Measurements from ENCODE around the gene GSTM2.

Gene GSTM2

GRCh38 chr1:109630081-109630897 lies 37.6 kb upstream of the GSTM2 start:
- no peak for DNase-seq

- DNase-seq: no peak
These were observed 36.9 kb upstream of the GSTM2 start for GRCh38 chr1:109630898-109631512.

- DNase-seq: no peak
These were observed 36.0 kb upstream of the GSTM2 start for GRCh38 chr1:109631513-109632505.

- peak; percentile 70 for DNase-seq
These were observed 35.0 kb upstream of the GSTM2 start for GRCh38 chr1:109632671-109633346.

GRCh38 chr1:109634292-109634691 lies 33.6 kb upstream of the GSTM2 start:
- DNase-seq: no peak

- DNase-seq: no peak
These were observed 32.8 kb upstream of the GSTM2 start for GRCh38 chr1:109634771-109635750.

GRCh38 chr1:109635862-109636200 lies 32.0 kb upstream of the GSTM2 start:
- DNase-seq: no peak

- no peak for DNase-seq
These were observed 31.5 kb upstream of the GSTM2 start for GRCh38 chr1:109636201-109636952.

- DNase-seq: no peak
These were observed 30.4 kb upstream of the GSTM2 start for GRCh38 chr1:109637446-109637845.

- no peak for DNase-seq
These were observed 28.6 kb upstream of the GSTM2 start for GRCh38 chr1:109639063-109639840.

GRCh38 chr1:109639841-109640184 lies 28.0 kb upstream of the GSTM2 start:
- DNase-seq: no peak

GRCh38 chr1:109640285-109640865 lies 27.5 kb upstream of the GSTM2 start:
- no peak for DNase-seq

- DNase-seq: no peak
These were observed 26.6 kb upstream of the GSTM2 start for GRCh38 chr1:109641078-109641740.

- DNase-seq: no peak
These were observed 26.0 kb upstream of the GSTM2 start for GRCh38 chr1:109641861-109642260.

- no peak for DNase-seq
These were observed 25.2 kb upstream of the GSTM2 start for GRCh38 chr1:109642626-109643025.

GRCh38 chr1:109643385-109644230 lies 24.2 kb upstream of the GSTM2 start:
- DNase-seq: no peak

GRCh38 chr1:109644670-109645069 lies 23.2 kb upstream of the GSTM2 start:
- DNase-seq: no peak

GRCh38 chr1:109649491-109649914 lies 18.4 kb upstream of the GSTM2 start:
- no peak for DNase-seq
